Measurements from ENCODE around the gene CHIC2. TPM values are rescaled to one million over a fixed set of nuclear protein-coding genes. Genes with fewer than 3 reads are reported as not detected.
A peak's percentile ranks its signal among the peaks of the same experiment; 100 is the strongest.

CHIC2 gene
- total RNA-seq, 2 experiments from 2014 or later: 12.6 to 16.2 TPM

- no peaks in the 10 kb centered on the region for H3K9me3 Mint-ChIP-seq (ENCODE audit: low read depth)
- CTCF ChIA-PET: interaction anchor here (0.7 to 1.4 kb wide), 4 partner anchors 9 to 168 kb away, joined by 3 to 5 read pairs (median 4); no protein-coding TSS in a partner anchor
- H3K4me3 Mint-ChIP-seq: peak overlapping the region; percentile 49
- H3K27me3 Mint-ChIP-seq: peaks cover 94% of the 10 kb centered on the region
- no peak overlapping the region for H3K27ac Mint-ChIP-seq
- no peaks in the 10 kb centered on the region for H3K36me3 Mint-ChIP-seq
- DNase-seq: no peak
- peaks cover 31% of the 10 kb centered on the region for H3K4me1 Mint-ChIP-seq
- ATAC-seq: no peak
These were observed 34.9 kb upstream of the CHIC2 start for GRCh38 chr4:54099287-54099747.

GRCh38 chr4:54098375-54098774 is 34.0 kb upstream of the CHIC2 start:
- CTCF ChIA-PET: interaction anchor here (0.7 to 3.4 kb wide), 2 partner anchors 136 to 167 kb away, joined by 4 to 12 read pairs; no protein-coding TSS in a partner anchor
- H3K4me3 Mint-ChIP-seq: no peak overlapping the region
- H3K27me3 Mint-ChIP-seq: peaks cover 94% of the 10 kb centered on the region
- H3K27ac Mint-ChIP-seq: no peak overlapping the region
- no peaks in the 10 kb centered on the region for H3K9me3 Mint-ChIP-seq (ENCODE audit: low read depth)
- ATAC-seq: no peak
- DNase-seq: no peak
- no peaks in the 10 kb centered on the region for H3K36me3 Mint-ChIP-seq
- H3K4me1 Mint-ChIP-seq: peaks cover 31% of the 10 kb centered on the region

GRCh38 chr4:54097152-54097551 is 32.7 kb upstream of the CHIC2 start:
- Mint-ChIP-seq H3K4me1 (peaks cover 29% of the 10 kb centered on the region), H3K27ac (no peak overlapping the region), H3K4me3 (no peak overlapping the region), H3K27me3 (peaks cover 94% of the 10 kb centered on the region), H3K36me3 (no peaks in the 10 kb centered on the region), H3K9me3 (ENCODE audit: low read depth) (no peaks in the 10 kb centered on the region)
- CTCF ChIA-PET: interaction anchor here (0.9 to 3.4 kb wide), 4 partner anchors 39 to 167 kb away, joined by 4 to 12 read pairs (median 4); no protein-coding TSS in a partner anchor
- no peak for DNase-seq
- no peak for ATAC-seq

- Mint-ChIP-seq H3K27ac (no peak overlapping the region), H3K36me3 (no peaks in the 10 kb centered on the region), H3K4me1 (peaks cover 30% of the 10 kb centered on the region), H3K27me3 (peaks cover 91% of the 10 kb centered on the region), H3K9me3 (ENCODE audit: low read depth) (no peaks in the 10 kb centered on the region), H3K4me3 (no peak overlapping the region)
- ATAC-seq (no peak), DNase-seq (no peak)
- CTCF ChIA-PET: interaction anchor here (0.6 to 3.4 kb wide), 5 partner anchors 39 to 167 kb away, joined by 3 to 12 read pairs (median 4); no protein-coding TSS in a partner anchor
These were observed 32.0 kb upstream of the CHIC2 start for GRCh38 chr4:54096295-54096962.

- Mint-ChIP-seq H3K9me3 (ENCODE audit: low read depth) (no peaks in the 10 kb centered on the region), H3K4me1 (peaks cover 27% of the 10 kb centered on the region)
- CTCF ChIA-PET: interaction anchor here (0.6 to 3.4 kb wide), 3 partner anchors 139 to 165 kb away, joined by 3 to 12 read pairs (median 3); no protein-coding TSS in a partner anchor
These were observed 30.9 kb upstream of the CHIC2 start for GRCh38 chr4:54095110-54095825.

GRCh38 chr4:54094451-54094850 is 30.0 kb upstream of the CHIC2 start:
- CTCF ChIA-PET: interaction anchor here (1.5 kb wide), 1 partner anchor 164 kb away, joined by 3 read pairs; no protein-coding TSS in a partner anchor

More at GRCh38 chr4:54095110-54095825, 30.9 kb upstream of the CHIC2 start:
- Mint-ChIP-seq H3K4me3 (no peak overlapping the region), H3K27ac (no peak overlapping the region), H3K36me3 (no peaks in the 10 kb centered on the region), H3K27me3 (peaks cover 92% of the 10 kb centered on the region)
- no peak for ATAC-seq
- no peak for DNase-seq

GRCh38 chr4:54093324-54094240 is 29.2 kb upstream of the CHIC2 start:
- CTCF ChIA-PET: interaction anchor here (0.7 to 1.5 kb wide), 2 partner anchors 10 to 163 kb away, joined by 3 read pairs; no protein-coding TSS in a partner anchor
- Mint-ChIP-seq H3K4me1 (peaks cover 14% of the 10 kb centered on the region), H3K36me3 (no peaks in the 10 kb centered on the region), H3K9me3 (ENCODE audit: low read depth) (no peaks in the 10 kb centered on the region), H3K27ac (no peak overlapping the region), H3K27me3 (peaks cover 84% of the 10 kb centered on the region), H3K4me3 (no peak overlapping the region)
- DNase-seq (no peak), ATAC-seq (no peak)

More at GRCh38 chr4:54094451-54094850, 30.0 kb upstream of the CHIC2 start:
- Mint-ChIP-seq H3K9me3 (ENCODE audit: low read depth) (no peaks in the 10 kb centered on the region), H3K27ac (no peak overlapping the region), H3K4me3 (no peak overlapping the region), H3K36me3 (no peaks in the 10 kb centered on the region), H3K27me3 (peaks cover 88% of the 10 kb centered on the region), H3K4me1 (peaks cover 22% of the 10 kb centered on the region)
- DNase-seq (no peak), ATAC-seq (no peak)

GRCh38 chr4:54092405-54093323 is 28.3 kb upstream of the CHIC2 start:
- peak overlapping the region; percentile 64 for H3K4me3 Mint-ChIP-seq
- H3K27ac Mint-ChIP-seq: no peak overlapping the region
- CTCF ChIA-PET: no interaction called here
- no peaks in the 10 kb centered on the region for H3K36me3 Mint-ChIP-seq
- no peaks in the 10 kb centered on the region for H3K9me3 Mint-ChIP-seq (ENCODE audit: low read depth)
- peaks cover 14% of the 10 kb centered on the region for H3K4me1 Mint-ChIP-seq
- DNase-seq (no peak), ATAC-seq (no peak)
- H3K27me3 Mint-ChIP-seq: peaks cover 81% of the 10 kb centered on the region

GRCh38 chr4:54091637-54092404 is 27.4 kb upstream of the CHIC2 start:
- peak; percentile 76 for DNase-seq
- peak; percentile 93 for ATAC-seq
- peaks cover 14% of the 10 kb centered on the region for H3K4me1 Mint-ChIP-seq
- no peaks in the 10 kb centered on the region for H3K36me3 Mint-ChIP-seq
- CTCF ChIA-PET: no interaction called here
- peaks cover 75% of the 10 kb centered on the region for H3K27me3 Mint-ChIP-seq
- no peaks in the 10 kb centered on the region for H3K9me3 Mint-ChIP-seq (ENCODE audit: low read depth)
- H3K27ac Mint-ChIP-seq: no peak overlapping the region
- H3K4me3 Mint-ChIP-seq: peak overlapping the region; percentile 64

- CTCF ChIA-PET: no interaction called here
- DNase-seq (no peak), ATAC-seq (peak; percentile 65)
- no peaks in the 10 kb centered on the region for H3K36me3 Mint-ChIP-seq
- peaks cover 10% of the 10 kb centered on the region for H3K4me1 Mint-ChIP-seq
- H3K9me3 Mint-ChIP-seq (ENCODE audit: low read depth): no peaks in the 10 kb centered on the region
- no peak overlapping the region for H3K27ac Mint-ChIP-seq
- peak overlapping the region; percentile 64 for H3K4me3 Mint-ChIP-seq
- peaks cover 72% of the 10 kb centered on the region for H3K27me3 Mint-ChIP-seq
These were observed 26.6 kb upstream of the CHIC2 start for GRCh38 chr4:54090804-54091623.

- no peaks in the 10 kb centered on the region for H3K36me3 Mint-ChIP-seq
- H3K9me3 Mint-ChIP-seq (ENCODE audit: low read depth): no peaks in the 10 kb centered on the region
- peaks cover 10% of the 10 kb centered on the region for H3K4me1 Mint-ChIP-seq
- ATAC-seq (no peak), DNase-seq (no peak)
- H3K27me3 Mint-ChIP-seq: peaks cover 67% of the 10 kb centered on the region
- CTCF ChIA-PET: no interaction called here
- H3K4me3 Mint-ChIP-seq: no peak overlapping the region
- H3K27ac Mint-ChIP-seq: no peak overlapping the region
These were observed 26.0 kb upstream of the CHIC2 start for GRCh38 chr4:54090404-54090803.

All from activated CD8-positive, alpha-beta memory T cell treated with anti-CD3 and anti-CD28 coated beads, Interleukin-2, amount 10 ng/mL, durations not matched to agents 7 days and 5 days (primary cell).